Brain microvascular endothelial cell (primary cell): ENCODE data around the gene C19orf47.

ENCODE experiments used
- DNase-seq: peaks from one replicate; pipeline ENCODE4 v3.0.0-alpha.2; 2020
- H3K27ac ChIP-seq: fragments of 250-450 bp; sonication (Bioruptor Pico); 2 replicates; pipeline ENCODE4 v1.5.1; 2020; ENCODE audit warnings: mild to moderate bottlenecking, moderate library complexity
- H3K27me3 ChIP-seq: fragments of 250-450 bp; sonication (Bioruptor Pico); replicated peaks from 2 replicates; pipeline ENCODE4 v1.5.1; 2020; ENCODE audit warnings: mild to moderate bottlenecking
- H3K36me3 ChIP-seq: fragments of 250-450 bp; sonication (Bioruptor Pico); replicated peaks from 2 replicates; pipeline ENCODE4 v1.5.1; 2020; ENCODE audit warnings: mild to moderate bottlenecking
- H3K4me3 ChIP-seq: 2 replicates; pipeline ENCODE4 v1.5.1; 2011; ENCODE audit warnings: low read depth, mild to moderate bottlenecking, control low read depth, low read length, moderate library complexity
- in situ Hi-C: cut with HindIII; loops from 2 replicates; pipeline ENCODE4 v1.10.0; 2017; ENCODE audit warnings: low sequenced_read_pairs, low pct_ligation_motif_present
- TF ChIP-seq, protein P1 (sequence below): IDR thresholded peaks from 2 replicates; pipeline ENCODE4 v1.5.1; 2011; ENCODE audit warnings: low read depth, mild to moderate bottlenecking, moderate library complexity, low read length, control low read depth, inconsistent platforms; ENCODE audit errors: missing control alignments

The C19orf47 gene

DNA sequence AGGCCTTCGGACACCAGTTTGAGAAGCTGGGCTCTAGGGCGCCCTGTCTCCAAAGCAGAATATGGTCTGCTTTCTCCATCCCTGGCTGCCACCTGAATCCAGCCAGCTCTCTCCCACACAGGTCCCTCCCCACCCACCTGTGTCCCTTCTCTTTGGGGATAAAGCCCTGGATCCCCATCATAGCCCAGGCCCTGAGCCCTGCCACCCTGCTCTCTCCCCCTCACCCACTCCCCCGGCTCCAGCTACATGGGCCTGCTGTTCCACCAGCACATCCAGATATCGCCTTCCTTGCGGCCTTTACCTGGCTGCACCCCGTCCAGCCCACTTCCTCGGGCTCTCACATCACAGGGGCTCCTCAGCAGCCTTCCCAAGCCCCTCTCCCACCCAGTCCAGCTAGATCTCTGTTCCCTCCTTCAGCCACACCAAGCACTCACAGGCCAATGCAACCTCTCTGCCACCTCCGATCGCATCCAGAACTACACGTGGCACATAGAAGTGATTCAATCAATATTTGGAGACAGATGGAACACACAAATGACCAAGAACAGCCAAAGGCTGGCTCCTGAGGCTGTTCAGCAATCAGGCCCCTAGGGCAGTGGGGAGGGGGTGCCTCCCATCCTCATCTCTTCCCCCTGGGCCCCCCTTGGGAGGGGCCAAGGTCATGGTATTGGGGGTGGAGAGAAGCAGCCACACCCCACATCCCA lies 70.7 kb downstream of the C19orf47 start:
- no peak for DNase-seq
- Histone ChIP-seq H3K27me3 (no peaks in the 10 kb centered on the region), H3K27ac (no peak overlapping the region), H3K36me3 (no peaks in the 10 kb centered on the region), H3K4me3 (no peak overlapping the region)
- in situ Hi-C loops = no loop called here
- TF ChIP-seq, protein P1, sequence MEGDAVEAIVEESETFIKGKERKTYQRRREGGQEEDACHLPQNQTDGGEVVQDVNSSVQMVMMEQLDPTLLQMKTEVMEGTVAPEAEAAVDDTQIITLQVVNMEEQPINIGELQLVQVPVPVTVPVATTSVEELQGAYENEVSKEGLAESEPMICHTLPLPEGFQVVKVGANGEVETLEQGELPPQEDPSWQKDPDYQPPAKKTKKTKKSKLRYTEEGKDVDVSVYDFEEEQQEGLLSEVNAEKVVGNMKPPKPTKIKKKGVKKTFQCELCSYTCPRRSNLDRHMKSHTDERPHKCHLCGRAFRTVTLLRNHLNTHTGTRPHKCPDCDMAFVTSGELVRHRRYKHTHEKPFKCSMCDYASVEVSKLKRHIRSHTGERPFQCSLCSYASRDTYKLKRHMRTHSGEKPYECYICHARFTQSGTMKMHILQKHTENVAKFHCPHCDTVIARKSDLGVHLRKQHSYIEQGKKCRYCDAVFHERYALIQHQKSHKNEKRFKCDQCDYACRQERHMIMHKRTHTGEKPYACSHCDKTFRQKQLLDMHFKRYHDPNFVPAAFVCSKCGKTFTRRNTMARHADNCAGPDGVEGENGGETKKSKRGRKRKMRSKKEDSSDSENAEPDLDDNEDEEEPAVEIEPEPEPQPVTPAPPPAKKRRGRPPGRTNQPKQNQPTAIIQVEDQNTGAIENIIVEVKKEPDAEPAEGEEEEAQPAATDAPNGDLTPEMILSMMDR = no peak

DNA sequence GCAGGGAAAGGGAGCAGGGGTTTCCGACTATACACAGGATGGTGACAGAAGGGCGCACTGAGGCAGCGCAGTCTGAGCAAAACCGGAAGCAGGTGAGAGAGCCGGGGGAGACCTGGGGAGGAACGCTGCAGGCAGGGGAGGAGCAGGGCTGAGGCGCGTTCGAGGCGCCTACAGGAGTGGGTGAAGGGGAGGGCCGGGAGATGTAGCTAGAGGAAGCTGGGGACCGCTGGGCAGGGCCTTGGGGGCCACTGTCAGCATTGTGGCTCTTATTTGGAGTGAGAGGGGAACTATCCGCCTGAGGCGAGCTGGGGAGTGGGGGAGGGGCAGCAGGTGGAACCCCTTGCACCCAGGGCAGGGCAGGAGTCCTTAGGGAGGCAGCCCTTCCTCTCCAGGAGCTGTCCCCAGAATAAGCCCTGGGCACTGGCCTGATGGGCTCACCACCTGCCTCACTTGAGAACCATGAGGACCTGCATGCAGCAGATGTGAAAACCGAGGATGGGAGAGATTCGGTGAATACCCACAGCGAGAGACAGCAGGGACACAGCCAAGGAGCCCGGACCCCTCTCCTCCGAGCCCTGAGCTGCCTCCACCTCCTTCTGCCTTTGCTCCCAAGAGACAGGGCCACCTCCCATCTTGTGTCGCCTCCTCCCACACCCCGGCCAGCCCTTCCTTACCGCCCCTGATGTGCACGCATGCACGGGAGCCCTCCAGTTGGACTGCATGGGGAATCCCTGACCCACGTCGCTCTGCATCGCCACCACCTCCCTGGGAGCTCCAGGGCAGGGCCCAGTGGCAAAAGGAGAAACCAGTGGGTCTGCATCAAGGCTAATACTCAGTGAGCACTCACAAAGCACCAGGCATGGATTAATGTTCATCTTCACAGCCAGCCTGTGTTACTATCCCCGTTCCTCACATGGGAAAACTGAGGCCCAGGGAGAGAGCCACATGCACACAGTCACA lies 73.3 kb downstream of the C19orf47 start:
- H3K36me3 ChIP-seq = no peaks in the 10 kb centered on the region
- no peak overlapping the region for H3K4me3 ChIP-seq
- no peaks in the 10 kb centered on the region for H3K27me3 ChIP-seq
- H3K27ac ChIP-seq = no peak overlapping the region
- in situ Hi-C loops = no loop called here
- TF ChIP-seq, protein P1 = no peak
- DNase-seq = no peak

DNA sequence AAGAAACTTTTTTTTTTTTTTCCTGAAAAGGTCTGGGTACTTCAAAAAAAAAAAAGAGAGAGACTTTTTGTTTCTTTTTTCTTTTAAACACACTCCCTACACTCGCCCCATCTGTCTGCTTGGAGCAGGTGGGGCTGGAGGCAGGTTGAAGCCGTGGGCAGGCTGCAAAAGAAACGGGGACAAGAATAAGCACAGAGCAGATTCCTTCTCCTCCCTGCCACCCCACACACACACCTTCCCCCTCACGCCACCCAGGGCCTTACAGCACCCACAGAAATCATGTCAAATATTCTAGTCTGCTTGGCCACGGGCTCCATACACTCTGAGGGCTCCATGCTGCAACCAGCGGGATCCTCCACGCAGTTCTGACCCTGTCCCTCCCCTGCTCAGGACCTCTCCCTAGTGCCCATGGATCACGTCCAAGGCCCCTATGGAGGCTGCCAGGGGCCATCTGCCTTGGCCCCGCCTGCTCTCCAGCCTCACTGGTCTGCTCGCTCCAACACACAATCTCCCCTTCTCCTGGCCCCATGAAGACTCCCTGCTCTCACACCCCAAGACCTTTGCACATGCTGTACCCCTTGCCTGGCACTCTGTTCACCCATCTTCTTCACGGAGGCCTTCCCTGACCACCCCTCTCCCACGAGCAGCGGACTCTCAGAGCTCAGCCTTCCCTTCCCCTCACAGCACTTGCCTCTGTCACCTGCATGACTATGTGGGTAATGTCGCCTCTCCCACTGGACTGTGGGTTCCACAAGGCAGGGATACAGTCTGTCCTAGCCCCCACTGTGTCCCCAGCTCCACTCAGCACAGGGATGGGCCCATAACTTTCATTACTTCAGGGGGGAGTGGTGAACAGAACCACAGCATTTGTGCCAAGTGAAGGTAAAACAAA lies 74.5 kb downstream of the C19orf47 start:
- in situ Hi-C loops = no loop called here
- DNase-seq = no peak
- TF ChIP-seq, protein P1 = no peak
- H3K27ac ChIP-seq = no peak overlapping the region
- H3K36me3 ChIP-seq = no peaks in the 10 kb centered on the region
- no peak overlapping the region for H3K4me3 ChIP-seq
- no peaks in the 10 kb centered on the region for H3K27me3 ChIP-seq

DNA sequence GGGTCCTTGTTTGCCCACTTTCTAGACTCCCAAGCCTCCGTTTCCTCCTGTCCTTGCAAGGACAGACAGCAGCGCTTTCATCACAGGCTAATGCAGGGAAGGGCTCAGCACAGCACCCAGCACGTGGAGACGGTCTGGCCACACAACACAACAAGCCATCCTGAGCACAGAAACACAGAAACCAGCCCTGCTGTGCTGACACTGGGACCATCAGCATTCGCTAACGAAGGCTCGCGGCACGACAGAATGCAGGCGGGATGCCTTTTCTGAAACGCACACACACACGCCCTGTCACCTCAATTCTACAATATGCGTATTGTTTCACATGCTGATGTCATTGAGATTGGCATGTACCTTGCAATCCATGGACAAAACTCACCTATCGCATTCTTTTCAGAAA lies 75.9 kb downstream of the C19orf47 start:
- H3K27ac ChIP-seq = no peak overlapping the region
- no peak overlapping the region for H3K4me3 ChIP-seq
- TF ChIP-seq, protein P1 = no peak
- H3K36me3 ChIP-seq = peaks cover 2% of the 10 kb centered on the region
- in situ Hi-C loops = no loop called here
- no peak for DNase-seq
- H3K27me3 ChIP-seq = no peaks in the 10 kb centered on the region

DNA sequence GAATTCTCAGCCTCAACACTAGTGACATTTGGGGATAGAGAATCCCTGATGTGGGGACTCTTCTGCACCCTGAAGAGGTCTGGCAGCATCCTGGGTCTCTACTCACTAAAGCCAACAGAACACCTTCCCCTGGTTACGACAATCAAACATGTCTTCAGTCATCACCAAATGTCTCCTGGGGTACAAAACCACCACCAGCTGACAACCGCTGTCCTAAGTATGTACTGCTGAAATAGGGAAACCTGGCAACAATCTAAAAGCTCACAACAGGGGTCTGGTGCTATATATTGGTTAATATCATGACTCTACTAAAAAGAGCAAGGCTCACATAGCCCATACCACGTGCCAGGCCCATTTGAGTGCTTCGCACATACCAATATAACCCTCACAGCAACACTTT lies 76.5 kb downstream of the C19orf47 start:
- TF ChIP-seq, protein P1 = no peak
- H3K36me3 ChIP-seq = peaks cover 2% of the 10 kb centered on the region
- no peak for DNase-seq
- no peak overlapping the region for H3K4me3 ChIP-seq
- in situ Hi-C loops = no loop called here
- no peaks in the 10 kb centered on the region for H3K27me3 ChIP-seq
- no peak overlapping the region for H3K27ac ChIP-seq
